Fibroblast of the conjunctiva (primary cell): Measurements from ENCODE around the gene SNX14.
A peak's percentile ranks its signal among the peaks of the same experiment; 100 is the strongest.
"Not testable (repeated sequence)": the region's sequence is repeated elsewhere in the genome, so short reads cannot be mapped to it uniquely, and the experiment has no call there.

Experiments used
- DNase-seq: peaks from one replicate; pipeline ENCODE4 v3.0.0-alpha.2; 2010; ENCODE audit warnings: low read depth

The SNX14 gene

DNA sequence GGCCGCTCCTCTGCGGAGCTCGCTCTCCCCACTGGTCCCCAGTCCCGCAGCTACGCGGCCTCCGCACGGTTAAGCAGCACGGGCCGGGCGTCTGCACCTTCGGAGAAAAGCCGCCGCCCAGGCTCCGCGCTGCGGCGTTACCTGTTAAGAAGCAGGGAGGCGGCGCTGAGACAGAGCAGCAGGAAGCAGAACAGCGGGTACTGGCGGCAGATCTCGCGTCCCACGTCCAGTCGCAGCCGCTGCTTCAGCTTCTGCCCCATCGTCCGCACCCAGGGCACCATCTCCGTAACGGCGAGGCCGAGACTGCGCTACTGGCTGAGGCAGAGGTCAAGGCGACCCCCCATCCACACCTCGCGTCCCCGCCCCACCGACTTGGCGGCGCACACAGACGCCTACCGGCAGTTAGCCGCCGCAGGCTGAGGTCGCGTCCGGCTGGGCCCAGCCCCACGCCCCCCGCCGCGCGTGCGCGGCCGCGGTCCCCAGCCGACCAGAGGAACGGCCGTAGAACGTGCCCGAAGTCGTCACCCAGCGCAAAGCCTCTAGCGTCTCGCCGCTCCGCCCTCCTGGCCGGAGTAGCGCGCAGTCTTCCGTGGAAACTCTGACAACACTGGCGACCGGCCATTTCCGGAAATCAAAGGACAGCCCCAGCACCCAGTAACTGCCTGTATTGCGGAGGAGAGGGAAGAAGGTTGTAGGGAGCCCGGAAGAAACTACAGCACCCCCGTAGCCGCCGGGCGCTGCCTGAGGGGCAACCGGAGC, at the start of gene SNX14:
Gene SNX14 (minus strand): TSS at position 421 of the 759 bp plus-strand sequence. CDS start 140 bp downstream, at position 281.
- peak; percentile 94 for DNase-seq

DNA sequence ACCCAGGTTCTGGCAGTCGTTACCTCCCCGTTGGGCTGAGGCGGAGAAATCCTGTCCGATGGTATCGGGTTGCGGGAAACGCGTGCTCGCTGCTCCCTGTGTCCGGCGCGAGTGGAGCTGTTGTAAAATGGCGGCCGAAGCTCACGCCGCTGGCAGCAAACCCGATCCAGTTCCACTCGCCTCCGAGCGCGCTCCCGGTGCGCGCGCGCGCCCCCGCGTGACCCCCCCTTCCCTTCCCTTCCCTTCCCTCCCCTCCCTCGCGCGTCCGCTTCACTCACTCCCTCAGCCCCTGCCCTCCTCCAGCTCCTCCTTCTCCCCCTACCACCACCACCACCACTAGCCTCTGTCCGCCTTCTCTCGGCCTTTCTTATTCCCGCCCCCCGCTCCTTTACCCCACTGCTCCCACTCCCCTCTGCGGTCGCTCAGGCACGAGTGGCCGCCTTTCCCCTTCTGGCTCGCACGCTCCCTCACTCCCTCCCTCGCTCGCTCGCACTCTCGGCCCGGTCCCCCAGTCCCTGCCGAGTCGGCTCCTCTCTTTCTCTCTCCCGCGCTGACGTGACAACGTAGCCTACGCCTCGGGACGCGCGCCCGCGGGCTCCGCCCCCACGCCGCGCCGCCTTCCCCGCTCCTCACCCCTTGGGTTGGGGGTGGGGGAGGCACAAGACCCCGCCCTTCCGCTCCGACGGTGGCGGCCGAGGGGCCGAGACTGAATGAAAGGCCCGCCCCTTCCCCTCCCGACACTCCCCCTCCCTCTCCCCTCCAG, 49.3 kb upstream of the SNX14 start, which contains the start of gene SYNCRIP:
Gene SYNCRIP (minus strand): TSS at position 113 of the 763 bp plus-strand sequence. CDS start 1,447 bp downstream, outside the sequence.
- peak; percentile 98 for DNase-seq

GRCh38 chr6:85641897-85642773, 48.5 kb upstream of the SNX14 start:
- no peak for DNase-seq

DNA sequence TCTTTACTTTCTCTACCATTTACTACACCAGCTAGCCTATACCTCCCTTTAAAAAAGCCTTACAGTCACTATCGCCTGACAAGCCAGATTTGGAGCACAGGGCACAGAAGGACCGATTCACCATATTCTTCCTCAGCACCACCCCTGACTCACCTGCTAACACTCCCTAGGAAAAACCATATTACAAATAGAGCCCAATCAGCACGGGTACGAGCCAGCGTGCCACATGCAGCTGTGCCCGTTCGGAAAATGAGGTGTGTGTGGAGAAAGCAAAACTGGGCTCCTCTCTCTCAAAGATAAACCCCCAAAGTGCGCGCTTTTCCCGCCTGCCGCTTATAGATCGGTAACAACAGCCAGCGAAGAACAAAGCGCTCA, 47.9 kb upstream of the SNX14 start:
- no peak for DNase-seq

DNA sequence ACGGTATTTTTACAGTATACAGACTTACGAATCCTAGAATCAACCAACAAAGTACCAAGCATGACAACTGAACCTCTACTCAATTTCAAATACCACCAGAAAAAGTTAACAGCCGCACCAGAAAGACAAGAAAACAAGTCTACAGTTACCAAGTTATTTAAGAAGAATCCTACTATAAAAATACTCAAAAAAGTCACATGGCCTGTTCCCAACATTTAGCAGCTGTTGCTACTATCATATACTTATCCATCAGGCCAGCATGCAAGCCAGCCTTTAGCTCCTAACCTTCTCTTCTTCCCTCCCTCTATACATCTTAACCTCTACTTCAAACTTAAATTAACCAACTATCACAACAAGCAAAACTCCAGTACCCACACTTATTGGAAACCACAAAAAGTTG, 47.2 kb upstream of the SNX14 start:
- DNase-seq = no peak

- no peak for DNase-seq
These were observed 43.9 kb upstream of the SNX14 start for GRCh38 chr6:85637579-85637978.

GRCh38 chr6:85632164-85632942, 38.7 kb upstream of the SNX14 start:
- DNase-seq = no peak

DNA sequence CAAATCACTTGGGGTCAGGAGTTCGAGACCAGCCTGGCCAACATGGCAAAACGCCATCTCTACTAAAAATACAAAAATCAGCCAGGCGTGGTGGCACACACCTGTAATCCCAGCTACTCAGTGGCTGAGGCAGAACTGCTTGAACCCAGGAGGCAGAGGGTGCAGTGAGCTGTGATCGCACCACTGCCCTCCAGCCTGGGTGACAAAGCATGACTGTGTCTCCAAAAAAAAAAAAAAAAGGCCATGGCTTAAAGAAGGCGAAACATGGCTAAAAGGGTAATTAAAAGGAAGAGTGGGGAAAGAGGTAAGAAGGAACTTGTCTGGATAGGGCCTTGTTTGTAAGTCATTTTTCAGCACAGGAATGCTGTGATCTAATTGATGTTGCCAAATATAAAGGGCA, 37.5 kb upstream of the SNX14 start:
- not testable (repeated sequence) for DNase-seq

DNA sequence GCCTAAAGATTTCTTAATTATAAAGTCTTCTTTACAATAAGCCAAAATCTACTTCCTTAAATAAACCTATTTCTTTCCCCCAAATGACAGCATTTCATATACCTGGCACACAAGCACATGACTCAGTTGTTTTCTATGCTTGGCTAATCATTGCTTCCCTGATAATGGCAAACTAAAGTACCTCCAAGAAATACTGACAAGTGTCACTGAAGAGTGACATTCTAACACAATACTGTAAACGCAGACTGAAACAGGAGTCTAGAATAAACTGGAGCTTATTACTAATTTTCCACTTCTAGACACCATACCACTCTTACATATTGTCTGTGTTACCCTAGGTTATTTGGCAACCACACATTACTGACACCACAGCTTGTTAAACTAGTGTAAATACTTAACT, 34.7 kb upstream of the SNX14 start:
- DNase-seq = no peak

DNA sequence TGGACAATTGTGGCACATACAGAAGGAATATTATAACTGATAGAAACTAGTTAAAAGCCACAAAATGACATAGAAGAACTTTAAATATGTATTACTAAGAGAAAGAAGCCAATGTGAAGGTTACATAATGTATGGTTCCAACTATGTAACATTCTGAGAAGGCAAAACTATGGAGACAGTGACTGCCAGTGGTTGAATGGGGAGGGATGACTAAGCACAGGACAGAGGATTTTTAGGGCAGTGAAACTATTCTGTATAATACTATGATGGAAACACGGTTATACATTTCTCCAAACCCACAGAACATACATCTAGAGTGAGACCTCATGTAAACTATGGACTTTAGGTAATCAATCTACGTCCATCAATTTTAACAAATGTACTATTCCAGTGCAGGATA, 26.6 kb upstream of the SNX14 start:
- DNase-seq = no peak

GRCh38 chr6:85614780-85615179, 21.1 kb upstream of the SNX14 start:
- no peak for DNase-seq

- no peak for DNase-seq
These were observed 19.2 kb upstream of the SNX14 start for GRCh38 chr6:85612690-85613474.

- DNase-seq = no peak
These were observed 16.7 kb upstream of the SNX14 start for GRCh38 chr6:85610182-85610895.

GRCh38 chr6:85602100-85602499, 8.4 kb upstream of the SNX14 start:
- DNase-seq = no peak

DNA sequence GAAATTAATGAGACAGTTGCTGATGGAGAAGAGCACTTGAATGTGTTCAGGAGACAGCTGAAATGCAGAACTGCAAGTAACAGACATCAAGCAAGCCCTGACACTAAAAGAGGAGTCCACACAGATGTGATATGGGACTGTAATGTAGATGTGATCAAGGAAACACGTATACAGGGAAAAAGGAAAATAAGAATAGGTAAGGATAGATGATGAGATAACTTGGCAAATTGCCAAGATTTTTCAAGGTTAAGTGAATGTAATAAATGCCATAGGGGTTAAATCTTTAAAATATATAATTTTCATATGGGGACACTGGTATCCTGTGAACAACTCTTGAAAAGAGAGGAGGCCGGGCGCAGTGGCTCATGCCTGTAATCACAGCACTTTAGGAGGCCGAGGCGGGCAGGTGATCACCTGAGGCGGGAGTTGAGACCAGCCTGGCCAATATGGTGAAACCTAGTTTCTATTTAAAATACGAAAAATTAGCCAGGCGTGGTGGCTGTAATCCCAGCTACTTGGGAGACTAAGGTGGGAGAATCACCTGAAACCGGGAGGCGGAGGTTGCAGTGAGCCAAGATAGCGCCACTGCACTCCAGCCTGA, 7.2 kb upstream of the SNX14 start:
- no peak for DNase-seq

DNA sequence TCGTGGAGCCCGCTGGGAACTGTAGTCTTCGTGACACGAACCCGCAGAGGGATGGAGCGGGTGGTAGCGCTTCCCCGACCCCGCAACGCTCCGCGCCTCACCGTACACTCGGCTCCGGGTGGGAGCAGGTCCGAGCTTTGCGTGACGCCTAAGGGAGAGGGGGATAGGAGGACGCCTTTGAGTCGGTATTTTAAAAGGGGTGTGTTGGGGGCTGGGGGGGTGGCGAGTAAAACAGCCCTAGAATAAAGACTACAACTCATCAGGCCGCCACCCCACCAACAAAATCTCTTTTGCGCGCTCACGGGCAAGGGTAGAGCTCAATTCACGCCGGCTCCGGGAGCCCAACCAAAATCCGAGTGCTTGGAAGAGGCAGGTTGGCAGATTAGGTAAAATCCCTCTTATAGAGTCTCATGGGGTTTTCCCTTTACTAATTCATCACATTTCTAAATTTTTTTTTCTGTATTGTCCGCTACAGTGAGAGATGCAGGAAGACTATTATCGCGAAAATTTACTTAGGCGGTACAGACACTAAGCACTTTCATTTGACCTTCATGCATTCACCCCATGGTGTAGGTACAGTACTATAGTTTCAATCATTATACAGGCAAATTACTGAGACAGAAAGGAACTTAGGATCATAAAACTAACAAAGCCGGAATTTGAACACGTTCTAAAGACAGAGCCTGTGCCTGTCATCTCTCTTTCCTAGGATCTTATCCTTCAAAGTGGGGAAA, 706 bp upstream of the SNX14 start:
- no peak for DNase-seq

- DNase-seq = no peak
These were observed 1.6 kb downstream of the SNX14 start for GRCh38 chr6:85592033-85592432.

GRCh38 chr6:85591207-85591606, 2.5 kb downstream of the SNX14 start:
- no peak for DNase-seq

DNA sequence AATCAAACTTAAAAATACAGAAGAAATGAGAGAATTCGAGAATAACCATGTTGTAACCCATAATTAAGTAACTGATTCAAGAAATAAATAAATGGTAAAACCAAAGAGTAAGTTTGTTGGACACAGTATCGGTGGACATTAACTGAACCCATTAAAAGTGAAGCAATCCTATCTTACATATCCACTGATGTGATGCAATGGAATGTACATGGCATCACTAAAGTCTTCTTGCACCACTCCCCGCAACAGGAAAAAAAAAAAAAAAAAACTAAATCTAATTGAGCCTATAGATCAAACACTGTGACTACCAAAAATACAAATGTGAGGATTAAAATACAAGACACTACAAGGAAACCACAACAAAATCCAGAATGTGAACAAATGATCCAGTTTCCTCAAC, 7.9 kb downstream of the SNX14 start:
- no peak for DNase-seq
